Measurements from ENCODE around the gene CEP70.

DNA sequence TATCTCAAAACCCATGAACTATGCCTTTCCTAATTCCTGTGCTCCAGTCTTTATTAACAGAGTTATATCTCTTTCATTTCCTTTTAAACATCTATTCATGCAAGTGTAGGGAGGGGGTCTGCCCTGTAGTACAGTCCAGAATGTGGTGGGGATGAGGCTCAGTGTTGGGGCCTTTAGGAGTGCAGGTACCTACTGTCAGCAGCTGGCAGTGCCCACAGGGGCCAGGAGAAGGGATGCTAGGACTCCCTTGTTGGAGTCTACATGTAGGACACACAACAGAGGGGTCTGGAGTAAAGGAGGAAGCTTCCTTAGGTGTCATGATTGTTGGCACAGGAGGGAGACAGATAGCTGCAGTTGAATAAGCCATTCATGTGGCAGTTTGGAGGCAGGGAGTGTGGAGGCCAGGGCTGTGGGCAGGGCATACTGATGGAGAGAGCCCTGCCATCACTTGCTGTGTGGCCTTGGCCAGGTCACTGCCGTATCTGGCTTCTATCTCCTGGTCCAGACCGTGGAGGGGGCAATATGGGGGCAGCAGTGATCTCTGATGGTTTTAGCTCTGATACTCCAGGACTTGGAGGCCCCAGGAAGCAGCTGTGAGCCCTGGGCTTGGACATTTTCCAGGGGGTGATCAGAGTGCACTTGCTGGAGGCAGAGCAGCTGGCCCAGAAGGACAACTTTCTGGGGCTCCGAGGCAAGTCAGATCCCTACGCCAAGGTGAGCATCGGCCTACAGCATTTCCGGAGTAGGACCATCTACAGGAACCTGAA, 130.2 kb downstream of the CEP70 start:
- TF ChIP-seq POLR2A (IDR thresholded peaks at IDR 0.05; ENCODE audit: low read depth, low read length) (no peak), POLR2AphosphoS5 (IDR thresholded peaks at IDR 0.05; ENCODE audit: low read depth, low read length) (no peak), SPI1 (IDR thresholded peaks at IDR 0.05; ENCODE audit: low read depth, low read length) (no peak), POU2F2 (IDR thresholded peaks at IDR 0.05; ENCODE audit: low read depth, low read length) (no peak), TAF1 (IDR thresholded peaks at IDR 0.05; ENCODE audit: low read depth, low read length) (no peak), PAX5 (IDR thresholded peaks at IDR 0.05; ENCODE audit: insufficient read depth, low read length, severe bottlenecking) (no peak)
